HG02642 (cell line): ENCODE measurements around the gene MAST3.
"Not testable (repeated sequence)": the region's sequence is repeated elsewhere in the genome, so short reads cannot be mapped to it uniquely, and the experiment has no call there.

Experiments used
- ATAC-seq: cut with Tn5 transposase; IDR thresholded peaks from one replicate; pipeline ENCODE4 v1.9.1; 2021; ENCODE audit warnings: mild to moderate bottlenecking; ENCODE audit not compliant: unreplicated experiment, poor library complexity

Gene MAST3

GRCh38 chr19:18085702-18086457 is 11.7 kb upstream of the MAST3 start:
- no peak for ATAC-seq

GRCh38 chr19:18086590-18087138 is 10.9 kb upstream of the MAST3 start, which contains the start of gene IL12RB1:
IL12RB1 (minus strand) TSS chr19:18086934; CDS start chr19:18086823, 111 bp downstream.
- ATAC-seq = no peak

DNA sequence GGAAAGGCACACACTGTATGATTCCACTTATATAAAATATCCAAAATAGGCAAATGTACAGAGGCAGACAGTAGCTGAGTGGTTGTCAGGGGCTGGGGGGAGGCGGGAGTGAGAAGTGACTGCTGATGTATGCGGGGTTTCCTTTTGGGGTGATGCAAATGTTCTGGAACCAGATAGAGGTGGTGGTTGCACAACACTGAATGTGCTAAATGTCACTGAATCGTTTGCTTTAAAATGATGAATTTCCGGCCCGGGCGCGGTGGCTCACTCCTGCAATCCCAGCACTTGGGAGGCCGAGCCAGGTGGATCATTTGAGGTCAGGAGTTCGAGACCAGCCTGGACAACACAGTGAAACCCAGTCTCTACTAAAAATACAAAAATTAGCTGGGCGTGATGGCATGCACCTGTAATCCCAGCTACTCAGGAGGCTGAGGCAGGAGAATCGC is 8.5 kb upstream of the MAST3 start:
- ATAC-seq = not testable (repeated sequence)

- no peak for ATAC-seq
Measured at GRCh38 chr19:18089726-18090125, 7.9 kb upstream of the MAST3 start.

GRCh38 chr19:18090545-18091216 is 6.9 kb upstream of the MAST3 start:
- ATAC-seq = no peak

- ATAC-seq = peak; percentile 38
Measured at GRCh38 chr19:18091217-18091608, 6.4 kb upstream of the MAST3 start.

DNA sequence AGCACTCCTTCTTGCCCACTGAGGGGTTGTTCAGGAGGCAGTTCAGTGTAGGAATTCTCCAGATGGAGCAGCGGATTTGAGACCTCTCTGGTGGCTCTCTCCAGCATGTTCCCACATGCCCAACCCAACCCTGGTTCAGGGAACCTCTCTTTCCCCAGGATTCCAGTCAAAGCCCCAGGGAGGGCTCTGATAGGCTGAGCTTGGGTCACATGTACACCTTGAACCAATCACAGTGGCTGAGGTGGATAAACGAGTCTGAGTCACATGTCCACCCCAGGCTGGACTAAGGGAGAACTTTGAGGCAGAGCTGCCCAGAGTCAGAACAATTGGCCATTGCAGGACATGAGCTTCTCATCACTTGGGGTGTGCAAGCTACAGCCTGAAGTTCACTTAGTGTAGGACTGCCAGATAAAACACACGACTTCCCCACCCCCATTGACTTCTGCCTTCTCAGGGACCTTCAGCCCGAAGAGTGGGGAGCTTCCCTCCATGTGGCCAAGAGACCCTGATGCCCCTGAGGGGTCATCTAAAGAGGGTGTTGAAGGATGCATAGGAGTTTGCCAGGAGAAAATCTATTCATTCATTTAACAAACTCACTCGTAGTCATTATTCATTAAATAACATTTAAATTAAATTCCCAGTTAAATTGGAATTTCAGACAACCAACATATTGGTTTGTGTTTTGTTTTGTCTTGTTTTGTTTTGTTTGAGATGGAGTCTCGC is 4.0 kb upstream of the MAST3 start:
- ATAC-seq = no peak

DNA sequence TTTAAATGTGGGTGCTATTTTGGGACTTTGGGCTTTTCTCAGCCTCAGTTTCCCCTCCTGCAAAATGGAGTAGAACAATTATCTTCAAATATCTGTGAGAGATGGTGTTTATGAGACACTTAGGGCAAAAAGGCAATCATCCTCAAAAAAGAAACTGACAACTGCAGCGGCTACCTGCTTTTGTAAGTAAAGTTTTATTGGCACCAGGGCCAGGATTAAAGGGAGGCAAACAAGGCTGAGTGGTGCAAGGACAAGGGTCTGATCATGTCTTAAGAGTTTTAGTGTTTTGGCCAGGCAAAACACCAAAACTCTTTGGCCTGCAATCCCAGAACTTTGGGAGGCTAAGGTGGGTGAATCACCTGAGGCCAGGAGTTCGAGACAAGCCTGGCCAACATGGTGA is 1.3 kb upstream of the MAST3 start:
- ATAC-seq = no peak

DNA sequence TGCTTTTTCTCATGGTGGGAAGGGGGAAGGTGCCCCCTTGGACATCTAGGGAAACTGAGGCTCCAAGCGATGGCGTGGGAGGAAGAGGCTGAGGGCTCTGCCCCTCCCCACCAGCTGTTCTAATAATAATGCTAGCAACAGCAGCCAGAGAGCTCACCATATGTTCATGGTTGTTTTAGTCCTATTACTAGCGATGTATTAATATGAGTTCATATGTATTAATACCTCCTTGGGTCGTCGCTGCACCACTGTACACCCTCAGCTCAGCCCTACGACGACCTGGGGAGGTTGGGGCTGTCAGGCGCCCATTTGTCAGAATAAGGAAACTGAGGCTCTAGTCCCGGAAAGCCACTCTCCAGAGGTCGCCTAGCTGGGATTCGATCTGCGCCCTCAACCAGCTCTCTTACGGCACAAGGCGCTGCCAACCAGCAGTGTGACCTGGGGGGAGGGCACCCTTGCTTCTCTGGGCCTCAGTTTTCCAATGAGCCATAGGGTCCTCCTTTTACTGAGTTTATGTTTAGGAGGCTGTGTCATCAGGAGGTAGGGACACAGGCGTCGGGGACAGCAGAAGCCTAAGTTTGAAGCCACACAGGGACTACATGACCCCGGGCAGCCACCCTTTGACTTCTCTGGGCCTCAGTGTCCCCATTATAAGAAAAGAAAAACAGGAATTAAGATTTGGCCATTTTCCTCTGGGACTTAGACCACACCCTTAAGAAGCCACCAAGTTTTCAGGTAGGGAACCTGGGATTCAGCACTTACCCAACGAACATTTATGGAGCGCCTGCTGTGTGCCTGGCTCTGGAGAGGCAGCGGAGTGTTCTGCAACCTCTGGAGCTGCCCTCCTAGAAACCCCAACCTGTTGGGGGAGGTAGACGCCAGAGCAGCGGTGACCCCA is 664 bp downstream of the MAST3 start:
- ATAC-seq = no peak

DNA sequence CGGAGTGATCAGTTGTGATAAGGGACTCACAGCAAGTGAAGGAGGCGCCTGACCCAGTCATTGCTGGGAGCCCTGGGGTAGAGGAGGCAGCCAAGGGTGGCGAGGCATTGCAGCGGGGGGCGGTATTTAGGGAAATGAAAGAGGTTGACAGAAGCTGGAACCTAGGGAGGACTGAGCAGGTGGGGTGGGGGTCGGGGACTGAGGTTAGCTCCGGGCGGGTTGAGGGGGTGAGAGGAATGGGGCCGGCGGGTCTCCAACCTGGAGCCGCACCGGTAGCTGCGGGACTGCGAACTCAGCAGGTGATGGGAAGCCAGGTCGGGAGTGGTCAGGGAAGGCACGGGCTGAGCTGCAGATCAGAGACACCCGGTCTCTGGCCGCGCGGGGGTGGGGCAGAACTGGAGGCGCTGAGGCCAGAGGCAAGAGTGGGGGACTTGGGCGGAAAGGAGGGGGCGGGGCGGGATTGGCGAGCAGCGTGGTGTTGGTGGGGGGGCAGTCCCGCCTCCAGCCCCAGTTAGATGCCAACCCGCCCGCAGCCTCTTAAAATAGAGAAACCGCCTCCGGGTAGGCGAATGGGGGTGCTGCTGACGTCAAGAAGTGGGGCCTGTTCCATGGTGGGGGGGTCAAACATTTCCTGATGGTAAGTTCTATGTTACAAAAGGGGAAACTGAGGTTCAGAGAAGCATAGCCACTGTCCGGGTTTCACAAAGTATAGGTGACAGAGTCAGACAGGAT is 1.5 kb downstream of the MAST3 start:
- ATAC-seq = peak; percentile 55

GRCh38 chr19:18099623-18099995 is 2.0 kb downstream of the MAST3 start:
- ATAC-seq = no peak

DNA sequence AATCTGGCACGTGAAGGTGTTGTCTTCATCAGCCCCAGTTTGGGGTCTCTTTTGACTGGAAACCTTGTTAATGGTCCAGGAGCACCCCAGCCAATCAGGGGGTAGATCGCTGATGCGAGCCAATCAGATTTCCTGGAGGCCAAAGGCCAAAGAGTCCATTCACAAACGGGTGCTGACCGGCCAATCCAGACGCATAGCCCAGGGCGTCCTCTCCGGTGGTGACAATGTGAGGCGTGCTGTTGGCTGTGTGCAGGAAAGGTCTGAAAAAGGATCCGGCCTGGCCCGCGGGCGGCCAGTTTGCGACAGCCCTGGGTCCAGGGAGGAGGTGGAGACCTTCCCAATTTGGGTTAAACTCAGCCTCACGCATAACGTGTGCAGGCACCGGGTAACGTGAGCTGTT is 3.1 kb downstream of the MAST3 start:
- ATAC-seq = no peak

DNA sequence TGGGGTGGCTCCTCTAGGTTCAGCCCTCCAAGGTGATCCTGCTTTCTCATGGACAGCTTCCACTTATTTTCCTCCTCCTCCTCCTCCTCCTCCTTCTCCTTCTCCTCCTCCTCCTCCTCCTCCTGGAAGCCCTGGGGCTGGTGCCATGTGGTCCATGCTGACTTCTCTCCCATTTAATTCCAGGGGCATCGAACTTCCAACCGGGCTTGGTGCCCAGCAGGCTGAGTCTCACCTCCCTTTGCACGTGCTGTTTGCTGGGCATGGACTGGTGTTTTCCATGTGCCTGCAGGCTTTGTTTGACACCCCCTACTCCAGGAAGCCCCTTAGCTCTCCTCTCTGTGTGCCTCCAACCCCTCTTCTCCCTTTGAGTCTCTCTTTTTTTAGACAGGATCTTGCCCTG is 3.7 kb downstream of the MAST3 start:
- ATAC-seq = no peak

- ATAC-seq = no peak
Measured at GRCh38 chr19:18102916-18103542, 5.5 kb downstream of the MAST3 start.

GRCh38 chr19:18104793-18105131 is 7.2 kb downstream of the MAST3 start:
- no peak for ATAC-seq

DNA sequence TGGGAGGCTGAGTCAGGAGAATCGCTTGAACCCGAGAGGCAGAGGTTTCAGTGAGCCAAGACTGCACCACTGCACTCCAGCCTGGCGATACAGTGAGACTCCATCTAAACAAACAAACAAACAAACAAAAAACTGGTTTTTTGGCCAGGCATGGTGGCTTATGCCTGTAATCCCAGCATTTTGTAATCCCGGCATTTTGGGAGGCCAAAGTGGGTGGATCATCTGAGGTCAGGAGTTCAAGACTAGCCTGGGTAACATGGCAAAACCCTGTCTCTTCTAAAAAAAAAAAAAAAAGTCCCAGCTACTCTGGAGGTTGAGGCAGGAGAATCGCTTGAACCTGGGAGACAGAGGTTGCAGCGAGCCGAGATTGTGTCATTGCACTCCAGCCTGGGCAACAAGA is 7.7 kb downstream of the MAST3 start:
- ATAC-seq = not testable (repeated sequence)

DNA sequence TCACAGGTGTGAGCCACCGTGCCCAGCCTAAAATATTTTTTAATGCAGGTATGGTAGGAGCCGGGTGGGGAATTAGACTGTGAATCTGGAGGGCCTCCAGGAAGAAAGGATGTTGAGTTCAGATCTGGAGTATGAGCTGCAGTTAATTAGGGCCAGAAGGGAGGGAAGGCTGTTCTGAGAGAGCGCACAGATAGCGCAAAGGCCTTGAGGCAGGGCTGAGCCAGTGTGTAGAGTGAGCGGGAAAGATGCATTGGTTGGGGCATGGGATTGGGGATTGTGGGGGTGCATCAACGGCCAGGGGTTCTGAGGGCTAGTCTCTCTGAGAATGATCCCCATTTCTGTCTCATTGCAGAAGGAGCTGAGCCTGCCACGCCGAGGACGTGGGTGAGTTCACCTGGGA is 9.7 kb downstream of the MAST3 start:
- ATAC-seq = no peak

DNA sequence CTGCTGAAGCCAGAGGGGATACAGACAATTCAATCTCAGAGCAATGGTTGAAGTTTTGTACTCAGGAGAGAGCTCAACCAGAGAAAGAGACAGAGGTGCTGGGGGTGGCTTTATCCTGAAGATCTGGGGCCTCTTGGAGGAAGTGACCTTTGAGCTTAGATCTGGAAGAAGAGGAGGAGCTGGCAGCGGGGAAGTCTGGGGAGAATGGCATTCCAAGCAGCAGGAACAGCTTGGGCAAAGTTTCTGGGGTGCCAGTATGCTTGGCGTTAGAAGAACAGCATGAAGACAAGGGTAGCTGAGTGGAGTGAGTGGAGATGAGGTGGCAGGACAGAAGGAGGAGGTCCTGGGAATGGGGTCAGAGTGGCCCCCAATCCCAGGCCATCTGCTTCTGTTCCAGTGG is 11.3 kb downstream of the MAST3 start:
- ATAC-seq = no peak

DNA sequence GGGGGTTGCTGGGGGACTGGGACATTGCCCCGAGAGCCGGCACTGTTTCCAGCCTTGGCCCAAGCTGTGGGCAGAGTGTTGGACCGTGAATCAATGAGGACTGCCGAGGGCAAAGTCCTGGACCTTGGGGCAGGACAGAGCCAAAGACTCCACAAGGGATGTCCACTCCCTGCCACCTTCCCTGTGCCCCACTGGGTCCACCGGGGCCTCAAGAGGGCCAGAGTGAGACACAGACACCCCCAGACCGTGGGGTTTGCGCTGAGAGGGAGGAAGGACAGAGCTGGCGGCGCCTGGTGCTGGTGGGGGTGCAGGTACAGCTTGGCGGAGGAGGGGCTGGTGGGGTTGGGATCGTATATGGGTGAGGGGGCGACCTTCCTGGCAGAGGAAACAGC is 11.8 kb downstream of the MAST3 start:
- no peak for ATAC-seq
